ENCODE data around the gene TEN1. TPM values are rescaled to one million over a fixed set of nuclear protein-coding genes. Genes with fewer than 3 reads are reported as not detected.
A peak's percentile ranks its signal among the peaks of the same experiment; 100 is the strongest.

Gene TEN1
- total RNA-seq, 1 donor from 2014 or later: 10.3 TPM

GRCh38 chr17:75996665-75997590 lies 17.9 kb downstream of the TEN1 start:
- no peak overlapping the region for H3K4me3 ChIP-seq
- H3K27ac ChIP-seq: no peak overlapping the region
- intact Hi-C loops (cut with DNase I): no loop called here
- H3K4me1 ChIP-seq: peaks cover 14% of the 10 kb centered on the region
- H3K36me3 ChIP-seq: no peaks in the 10 kb centered on the region
- DNase-seq (ENCODE audit: extremely low spot score in 2 of 2): peak in 1 of 2 donors; percentile 83
- H3K9me3 ChIP-seq: no peaks in the 10 kb centered on the region
- no peaks in the 10 kb centered on the region for H3K27me3 ChIP-seq
- TF ChIP-seq POLR2A (IDR thresholded peaks at IDR 0.05) (no peak), POLR2AphosphoS5 (IDR thresholded peaks at IDR 0.05; ENCODE audit: insufficient read depth in 1 of 2, low read depth in 1 of 2) (no peak), CTCF (IDR thresholded peaks at IDR 0.05) (no peak)

- Histone ChIP-seq H3K4me1 (peaks cover 14% of the 10 kb centered on the region), H3K9me3 (no peaks in the 10 kb centered on the region), H3K27ac (no peak overlapping the region), H3K36me3 (peaks cover 0 to 1% of the 10 kb centered on the region in 2 donors), H3K27me3 (no peaks in the 10 kb centered on the region), H3K4me3 (no peak overlapping the region)
- intact Hi-C loops (cut with DNase I): no loop called here
- TF ChIP-seq POLR2A (IDR thresholded peaks at IDR 0.05) (no peak), POLR2AphosphoS5 (IDR thresholded peaks at IDR 0.05; ENCODE audit: insufficient read depth in 1 of 2, low read depth in 1 of 2) (no peak), CTCF (IDR thresholded peaks at IDR 0.05) (no peak)
- no peak for DNase-seq (ENCODE audit: extremely low spot score in 2 of 2)
Measured at GRCh38 chr17:75998327-75998795, 19.3 kb downstream of the TEN1 start.

- Histone ChIP-seq H3K27me3 (no peaks in the 10 kb centered on the region), H3K27ac (no peak overlapping the region), H3K36me3 (peaks cover 0 to 7% of the 10 kb centered on the region in 2 donors), H3K4me1 (peaks cover 14% of the 10 kb centered on the region), H3K9me3 (no peaks in the 10 kb centered on the region), H3K4me3 (no peak overlapping the region)
- peak in 2 of 3 experiments; percentile 9 to 23 for TF ChIP-seq CTCF (IDR thresholded peaks at IDR 0.05)
- TF ChIP-seq POLR2A (IDR thresholded peaks at IDR 0.05): no peak
- intact Hi-C loops (cut with DNase I): loop anchor here (10.0 kb wide), 1 partner anchor 285 kb away; no protein-coding TSS in a partner anchor
- DNase-seq (ENCODE audit: extremely low spot score in 2 of 2): no peak
Measured at GRCh38 chr17:76000016-76000754, 21.1 kb downstream of the TEN1 start.

- intact Hi-C loops (cut with DNase I): loop anchor here (10.0 kb wide), 1 partner anchor 284 kb away; no protein-coding TSS in a partner anchor
- DNase-seq (ENCODE audit: extremely low spot score in 2 of 2): no peak
- Histone ChIP-seq H3K27me3 (no peaks in the 10 kb centered on the region), H3K27ac (no peak within 1 kb of the TSS), H3K36me3 (peaks cover 0 to 7% of the 10 kb centered on the region in 2 donors), H3K9me3 (no peaks in the 10 kb centered on the region), H3K4me1 (peaks cover 14% of the 10 kb centered on the region), H3K4me3 (no peak within 1 kb of the TSS)
- TF ChIP-seq CTCF (IDR thresholded peaks at IDR 0.05) (no peak), POLR2A (IDR thresholded peaks at IDR 0.05) (no peak), POLR2AphosphoS5 (IDR thresholded peaks at IDR 0.05; ENCODE audit: insufficient read depth in 1 of 2, low read depth in 1 of 2) (no peak)
Measured at GRCh38 chr17:76000755-76001521, 21.9 kb downstream of the TEN1 start, which contains the start of gene CDK3. Gene CDK3 (plus strand): TSS chr17:76000855. CDS start chr17:76001426, 571 bp downstream.

Data from vagina (tissue), 2 donors.